SK-N-SH treated with all-trans-retinoic acid at 6 μM for 48 hours (cell line): Measurements from ENCODE around the gene TGM5.

ENCODE experiments used
- ARNTL ChIP-seq: fragments of 450-650 bp; formaldehyde crosslinking; IDR thresholded peaks from 2 replicates; pipeline ENCODE4 v1.5.0; 2020; ENCODE audit warnings: low read depth, mild to moderate bottlenecking, moderate library complexity, borderline replicate concordance
- BACH2 ChIP-seq: fragments of 250-450 bp; sonication (Bioruptor Pico); IDR thresholded peaks from 2 replicates; pipeline ENCODE4 v1.9.0; 2021; ENCODE audit warnings: mild to moderate bottlenecking, borderline replicate concordance
- CSDC2 ChIP-seq: fragments of 250-450 bp; sonication (Bioruptor Pico); IDR thresholded peaks from 2 replicates; pipeline ENCODE4 v1.5.0; 2020; ENCODE audit warnings: mild to moderate bottlenecking, moderate library complexity
- ESRRG ChIP-seq: fragments of 250-450 bp; sonication (Bioruptor Pico); IDR thresholded peaks from 2 replicates; pipeline ENCODE4 v1.6.1; 2021; ENCODE audit warnings: mild to moderate bottlenecking
- PPARA ChIP-seq: fragments of 250-450 bp; sonication (Bioruptor Pico); IDR thresholded peaks from 2 replicates; pipeline ENCODE4 v1.5.0; 2020; ENCODE audit warnings: mild to moderate bottlenecking, borderline replicate concordance
- RARB ChIP-seq: fragments of 250-450 bp; sonication (Bioruptor Pico); IDR thresholded peaks from 2 replicates; pipeline ENCODE4 v1.8.0; 2021; ENCODE audit warnings: mild to moderate bottlenecking, moderate library complexity
- TCF4 ChIP-seq: fragments of 250-450 bp; sonication (Bioruptor Pico); IDR thresholded peaks from 2 replicates; pipeline ENCODE4 v1.8.0; 2021; ENCODE audit warnings: mild to moderate bottlenecking, moderate library complexity, borderline replicate concordance
- ZC3H10 ChIP-seq: fragments of 250-450 bp; sonication (Bioruptor Pico); IDR thresholded peaks from 2 replicates; pipeline ENCODE4 v1.5.1; 2021; ENCODE audit warnings: mild to moderate bottlenecking, moderate library complexity
- ZFP30 ChIP-seq: fragments of 450-650 bp; formaldehyde crosslinking; IDR thresholded peaks from 2 replicates; pipeline ENCODE4 v1.5.0; 2022; ENCODE audit warnings: mild to moderate bottlenecking, moderate library complexity
- TF ChIP-seq, protein P1 (sequence below): fragments of 250-450 bp; sonication (Bioruptor Pico); IDR thresholded peaks from 2 replicates; pipeline ENCODE4 v1.8.0; 2020; ENCODE audit warnings: mild to moderate bottlenecking, moderate library complexity, borderline replicate concordance

DNA sequence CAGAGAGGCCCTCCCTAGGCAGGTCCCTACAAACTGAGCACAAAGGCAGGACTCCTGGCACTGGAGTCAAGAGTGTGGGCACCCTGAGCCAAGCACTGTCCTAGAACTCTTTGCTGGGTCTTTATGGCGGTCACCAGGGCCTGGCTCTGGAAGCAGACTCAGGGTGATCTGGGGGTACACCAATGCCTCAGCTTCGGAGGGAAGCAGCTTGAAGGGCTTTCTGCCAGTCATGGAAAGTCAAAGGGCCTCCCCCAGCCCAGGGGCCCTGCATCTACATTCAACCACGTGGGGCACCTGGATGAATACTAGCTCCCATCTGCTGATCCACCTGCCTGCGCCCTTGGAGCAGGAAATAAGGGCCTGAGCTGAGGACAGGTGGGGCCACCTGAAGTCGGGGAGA, 53.3 kb downstream of the TGM5 start:
- TF ChIP-seq PPARA (CRISPR knock-in tag) (no peak), BACH2 (CRISPR knock-in tag) (no peak), ARNTL (no peak), CSDC2 (CRISPR knock-in tag) (no peak), ZFP30 (CRISPR knock-in tag) (no peak), RARB (CRISPR knock-in tag) (no peak), TCF4 (CRISPR knock-in tag) (no peak), ZC3H10 (CRISPR knock-in tag) (no peak), ESRRG (CRISPR knock-in tag) (no peak)
- TF ChIP-seq, protein P1, sequence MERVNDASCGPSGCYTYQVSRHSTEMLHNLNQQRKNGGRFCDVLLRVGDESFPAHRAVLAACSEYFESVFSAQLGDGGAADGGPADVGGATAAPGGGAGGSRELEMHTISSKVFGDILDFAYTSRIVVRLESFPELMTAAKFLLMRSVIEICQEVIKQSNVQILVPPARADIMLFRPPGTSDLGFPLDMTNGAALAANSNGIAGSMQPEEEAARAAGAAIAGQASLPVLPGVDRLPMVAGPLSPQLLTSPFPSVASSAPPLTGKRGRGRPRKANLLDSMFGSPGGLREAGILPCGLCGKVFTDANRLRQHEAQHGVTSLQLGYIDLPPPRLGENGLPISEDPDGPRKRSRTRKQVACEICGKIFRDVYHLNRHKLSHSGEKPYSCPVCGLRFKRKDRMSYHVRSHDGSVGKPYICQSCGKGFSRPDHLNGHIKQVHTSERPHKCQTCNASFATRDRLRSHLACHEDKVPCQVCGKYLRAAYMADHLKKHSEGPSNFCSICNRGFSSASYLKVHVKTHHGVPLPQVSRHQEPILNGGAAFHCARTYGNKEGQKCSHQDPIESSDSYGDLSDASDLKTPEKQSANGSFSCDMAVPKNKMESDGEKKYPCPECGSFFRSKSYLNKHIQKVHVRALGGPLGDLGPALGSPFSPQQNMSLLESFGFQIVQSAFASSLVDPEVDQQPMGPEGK (CRISPR knock-in tag) = no peak
